Measurements from ENCODE around the gene MRM3.
"Not testable (repeated sequence)": the region's sequence is repeated elsewhere in the genome, so short reads cannot be mapped to it uniquely, and the experiment has no call there.

The MRM3 gene

GRCh38 chr17:796609-797008 lies 14.5 kb downstream of the MRM3 start:
- no peak for DNase-seq (ENCODE audit: low read depth)

GRCh38 chr17:797236-797840 lies 15.2 kb downstream of the MRM3 start:
- no peak for DNase-seq (ENCODE audit: low read depth)

DNA sequence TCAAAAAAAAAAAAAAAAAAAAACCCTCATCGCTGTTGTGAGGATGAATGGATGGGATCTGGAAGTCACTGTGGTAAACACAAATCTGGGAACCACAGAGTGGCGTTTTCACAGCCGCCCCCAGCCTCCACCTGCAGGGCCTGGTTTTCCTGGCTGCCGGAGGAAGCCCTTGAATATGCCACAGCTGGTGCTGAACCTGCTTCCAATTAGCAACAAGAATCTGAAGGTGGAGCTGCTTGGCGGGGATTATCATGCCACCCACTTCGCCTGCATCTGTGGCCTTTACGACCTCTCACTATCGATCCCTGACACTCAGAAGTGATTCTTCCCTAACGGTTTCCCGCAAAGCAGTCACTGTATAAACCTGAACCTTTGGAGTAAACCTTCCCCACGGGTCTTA lies 16.1 kb downstream of the MRM3 start:
- DNase-seq (ENCODE audit: low read depth): no peak

GRCh38 chr17:799261-799660 lies 17.1 kb downstream of the MRM3 start:
- DNase-seq (ENCODE audit: low read depth): no peak

DNA sequence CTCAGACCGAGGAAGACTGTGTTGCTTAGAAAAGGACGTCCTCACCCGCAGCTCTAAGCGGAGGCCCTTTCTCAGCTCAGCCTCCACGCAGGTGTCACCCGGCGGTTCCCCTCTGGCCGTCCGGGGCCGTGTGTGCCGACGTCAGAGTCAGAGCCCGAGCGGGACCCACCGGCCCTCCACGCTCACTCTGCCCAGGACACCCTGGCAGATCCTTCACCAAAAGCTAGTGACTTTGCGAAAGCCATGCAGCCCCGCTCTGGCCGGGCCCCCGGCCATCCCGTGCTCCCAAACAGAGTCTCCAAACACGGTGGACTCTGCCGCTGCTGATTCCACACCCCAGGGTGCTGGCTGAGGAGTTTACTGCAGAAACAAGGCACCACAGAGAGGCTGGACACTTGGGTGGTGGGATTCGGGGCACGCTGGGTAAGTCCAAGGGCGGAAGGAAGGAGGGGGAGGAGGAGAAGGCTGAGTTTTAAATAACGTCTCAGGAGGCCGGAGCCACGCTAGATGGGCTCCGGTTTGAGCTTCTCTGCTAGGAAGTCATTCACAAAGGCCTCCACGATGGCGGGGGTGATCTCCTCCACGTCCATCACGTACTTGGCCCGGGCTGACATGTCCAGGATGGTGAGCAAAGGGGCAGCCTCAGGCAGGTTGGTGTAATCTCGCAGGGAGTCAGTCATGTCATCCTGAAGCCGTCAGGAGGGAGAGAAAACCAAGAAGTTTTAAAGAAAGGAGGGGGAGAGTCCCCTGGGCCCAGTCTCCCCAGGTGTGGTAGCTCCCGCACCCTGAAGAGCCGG lies 18.5 kb downstream of the MRM3 start:
- DNase-seq (ENCODE audit: low read depth): no peak

DNA sequence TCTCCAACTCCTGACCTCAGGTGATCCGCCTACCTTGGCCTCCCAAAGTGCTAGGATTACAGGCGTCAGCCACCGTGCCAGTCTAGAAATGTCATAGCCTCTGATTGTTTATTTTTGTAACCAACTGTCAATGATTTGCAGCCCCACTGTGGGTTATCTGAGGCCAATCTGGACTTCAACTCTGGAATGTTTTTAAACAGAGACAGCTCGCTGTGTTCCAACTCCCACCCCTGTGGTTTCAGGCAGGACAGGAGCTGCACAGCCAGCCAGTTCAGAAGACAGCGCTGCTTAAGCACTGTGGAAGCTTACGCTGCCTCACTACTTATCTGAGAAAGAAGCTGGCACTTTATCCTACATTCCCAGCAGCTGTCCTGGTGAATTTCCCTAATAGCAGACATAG lies 19.5 kb downstream of the MRM3 start:
- no peak for DNase-seq (ENCODE audit: low read depth)

DNA sequence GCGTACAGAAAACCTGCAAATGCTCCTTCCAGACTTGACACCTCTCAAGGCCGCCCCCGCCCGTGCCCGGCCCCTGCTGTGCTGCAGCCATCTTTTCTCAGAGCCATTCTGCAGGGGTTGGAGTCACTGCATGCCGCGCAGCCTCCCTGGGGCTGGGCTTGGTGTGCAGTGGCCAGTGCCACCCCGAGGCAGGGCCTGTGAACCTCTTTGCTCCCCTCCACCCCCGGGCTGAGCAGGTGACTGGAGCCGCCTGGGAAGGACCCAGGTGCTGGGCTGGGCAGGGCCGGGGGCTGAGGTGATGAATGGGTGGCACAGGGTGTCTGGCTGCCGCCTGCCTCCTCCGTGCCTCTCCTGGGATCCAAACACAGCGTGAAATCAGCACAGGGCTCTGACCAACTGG lies 20.3 kb downstream of the MRM3 start:
- no peak for DNase-seq (ENCODE audit: low read depth)

DNA sequence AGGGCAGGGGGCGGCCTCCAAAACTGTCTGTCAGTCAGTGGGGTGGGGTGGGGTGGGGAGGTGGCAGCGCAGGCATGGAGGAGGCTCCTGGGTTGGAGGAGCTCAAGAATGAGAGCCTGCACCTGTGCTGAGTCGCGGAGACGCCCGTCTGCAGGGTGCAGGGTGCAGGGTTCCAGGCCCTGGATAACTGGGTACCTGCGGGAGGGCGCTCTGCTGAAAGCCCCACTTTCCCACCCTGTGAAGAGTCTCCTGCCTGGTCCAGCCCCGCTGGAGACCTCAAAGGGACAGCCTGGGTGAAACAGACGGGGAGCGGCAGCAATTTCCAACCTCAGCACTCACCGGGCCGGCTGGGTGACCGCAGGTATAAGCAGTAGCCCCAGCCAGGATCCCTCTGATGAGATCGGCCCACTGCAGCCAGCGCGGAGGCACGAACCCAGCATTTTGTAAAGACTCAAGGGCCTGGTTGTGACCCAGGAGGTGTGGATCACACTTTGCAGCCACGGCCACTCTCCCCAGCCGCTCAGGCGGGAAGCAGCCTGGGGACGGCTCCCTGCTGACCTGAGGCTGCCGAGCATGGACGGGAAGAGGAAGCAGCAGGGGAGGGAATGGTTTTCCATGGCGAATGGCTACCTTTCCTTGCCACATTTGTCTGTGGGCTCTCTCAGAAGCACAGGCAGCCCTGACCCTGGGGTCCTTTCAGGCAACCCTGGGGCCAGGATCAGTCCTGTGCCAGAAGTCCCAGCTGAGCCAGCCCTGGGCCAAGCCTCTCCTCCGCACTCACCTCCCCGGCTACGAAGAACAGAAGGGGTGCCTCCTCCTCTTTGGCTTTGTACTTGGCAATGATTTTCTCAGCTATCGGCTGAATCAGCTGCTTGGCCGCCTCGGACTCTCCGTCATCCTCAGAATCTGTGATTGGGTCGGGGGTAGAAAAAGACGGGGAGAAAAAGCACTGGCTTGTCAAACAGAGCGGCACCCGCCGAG lies 21.0 kb downstream of the MRM3 start:
- no peak for DNase-seq (ENCODE audit: low read depth)

- DNase-seq (ENCODE audit: low read depth): no peak
Observed at GRCh38 chr17:804541-805435, 22.6 kb downstream of the MRM3 start.

- DNase-seq (ENCODE audit: low read depth): not testable (repeated sequence)
Observed at GRCh38 chr17:805886-806285, 23.7 kb downstream of the MRM3 start.

GRCh38 chr17:806346-806745 lies 24.2 kb downstream of the MRM3 start:
- no peak for DNase-seq (ENCODE audit: low read depth)

DNA sequence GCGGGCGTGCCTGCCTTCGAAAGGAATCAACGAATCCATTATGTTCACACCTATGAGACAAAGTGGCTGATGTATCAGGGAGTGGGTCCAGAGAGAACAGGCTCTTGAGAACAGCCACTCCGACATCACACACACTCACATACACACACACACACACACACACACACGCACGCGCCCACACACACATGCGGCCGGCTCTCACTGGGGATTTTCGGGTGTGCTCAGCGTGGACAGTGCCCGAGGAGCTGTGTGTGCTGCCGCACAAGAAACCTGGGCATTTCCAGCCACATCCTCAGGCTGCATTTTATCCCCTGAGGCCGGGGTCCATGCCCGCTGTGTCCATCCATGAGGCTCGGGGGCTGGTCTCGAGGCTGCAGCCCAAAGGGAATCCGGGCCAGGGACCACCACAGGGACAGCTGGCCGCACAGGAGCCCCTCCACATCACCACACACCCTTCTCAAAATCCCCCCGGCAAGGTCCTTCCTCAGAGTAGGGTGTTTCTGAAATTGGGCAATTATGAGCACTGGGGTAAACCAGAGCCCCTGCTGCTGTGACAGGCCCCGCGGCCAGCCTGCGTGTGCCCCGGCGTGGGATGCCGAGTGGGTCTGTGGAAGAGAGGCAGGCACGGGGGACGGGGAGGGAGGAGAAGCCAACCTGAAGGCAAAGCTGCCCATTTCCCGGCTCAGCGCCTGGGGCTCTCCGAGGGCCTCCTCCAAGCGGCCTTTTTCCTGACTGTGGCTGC lies 24.8 kb downstream of the MRM3 start:
- DNase-seq (ENCODE audit: low read depth): no peak

- DNase-seq (ENCODE audit: low read depth): no peak
Observed at GRCh38 chr17:807523-808294, 25.6 kb downstream of the MRM3 start.

DNA sequence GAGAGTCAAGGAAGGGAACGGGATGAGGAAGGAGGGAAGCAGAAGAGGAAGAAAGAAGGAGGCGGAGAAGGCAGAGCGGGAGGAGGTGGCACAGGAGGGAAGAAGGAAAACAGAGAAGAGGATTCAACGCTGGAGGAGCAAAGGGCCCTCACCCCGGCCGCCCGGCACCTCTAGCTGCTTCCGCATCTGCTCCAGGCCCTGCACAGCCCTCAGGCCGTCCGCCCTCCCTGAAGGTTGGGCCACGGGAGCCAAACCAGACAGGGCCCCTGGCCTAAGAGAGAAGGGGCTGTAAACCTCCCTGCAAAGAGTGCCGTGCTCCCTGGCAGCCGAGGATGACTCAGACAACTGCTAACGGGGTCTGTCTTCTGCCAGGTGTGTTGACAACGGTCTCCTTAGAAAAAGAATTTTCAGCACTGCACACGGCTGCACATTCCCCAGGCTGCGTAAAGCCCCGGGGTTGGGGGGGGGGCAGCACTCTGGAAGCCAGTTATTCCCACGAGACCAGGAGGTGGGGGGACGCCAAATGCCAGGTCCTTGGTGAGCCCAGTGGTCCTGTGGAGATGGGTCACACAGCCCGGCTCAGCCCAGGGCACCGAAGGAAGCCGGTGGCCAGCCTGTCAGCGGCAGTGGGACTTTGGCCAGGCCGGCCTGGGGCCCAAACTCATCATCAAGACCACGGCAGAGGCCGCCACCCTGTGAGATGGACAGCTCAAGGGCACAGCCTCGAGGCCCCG lies 29.1 kb downstream of the MRM3 start:
- no peak for DNase-seq (ENCODE audit: low read depth)

GRCh38 chr17:812638-813204 lies 30.6 kb downstream of the MRM3 start:
- DNase-seq (ENCODE audit: low read depth): no peak

GRCh38 chr17:814371-814770 lies 32.2 kb downstream of the MRM3 start:
- DNase-seq (ENCODE audit: low read depth): no peak

DNA sequence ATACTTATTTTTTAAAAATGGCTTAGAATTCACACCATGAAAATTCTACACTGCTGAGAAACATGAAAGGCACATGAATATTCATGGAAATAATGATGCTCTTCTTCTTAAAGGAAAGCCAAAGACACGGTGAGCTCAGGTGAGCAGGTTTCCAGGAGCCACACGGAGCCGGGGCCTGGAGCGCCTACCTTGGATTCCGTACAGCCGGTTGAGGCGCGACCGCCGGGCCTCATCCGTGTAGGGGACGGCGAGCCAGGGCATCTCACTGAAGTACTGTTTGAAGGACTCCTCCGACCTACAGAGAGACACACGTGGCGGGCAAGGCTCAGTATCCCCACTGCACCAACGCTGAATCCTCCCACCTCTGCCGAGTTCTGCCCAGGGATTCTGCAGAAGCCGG lies 37.1 kb downstream of the MRM3 start:
- DNase-seq (ENCODE audit: low read depth): no peak

DNA sequence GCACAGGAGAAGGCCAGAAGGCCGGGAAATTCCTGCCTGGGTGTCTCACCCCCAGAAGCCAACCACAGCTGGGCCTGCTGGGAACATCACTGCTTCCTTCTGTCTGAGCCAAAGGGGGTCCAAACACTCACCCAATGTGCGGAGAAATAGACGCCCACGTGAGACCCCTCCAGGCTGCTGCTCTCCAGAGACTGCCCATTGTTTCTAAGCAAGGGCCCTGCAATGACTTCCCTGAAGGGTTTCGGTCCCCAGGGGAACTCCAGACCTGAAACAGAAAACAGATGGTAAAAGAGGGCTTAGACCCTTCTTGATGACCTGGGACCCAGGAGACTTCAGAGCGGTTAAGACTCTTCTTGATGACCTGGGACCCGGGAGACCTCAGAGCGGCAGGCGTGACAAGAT lies 41.3 kb downstream of the MRM3 start:
- DNase-seq (ENCODE audit: low read depth): no peak

DNA sequence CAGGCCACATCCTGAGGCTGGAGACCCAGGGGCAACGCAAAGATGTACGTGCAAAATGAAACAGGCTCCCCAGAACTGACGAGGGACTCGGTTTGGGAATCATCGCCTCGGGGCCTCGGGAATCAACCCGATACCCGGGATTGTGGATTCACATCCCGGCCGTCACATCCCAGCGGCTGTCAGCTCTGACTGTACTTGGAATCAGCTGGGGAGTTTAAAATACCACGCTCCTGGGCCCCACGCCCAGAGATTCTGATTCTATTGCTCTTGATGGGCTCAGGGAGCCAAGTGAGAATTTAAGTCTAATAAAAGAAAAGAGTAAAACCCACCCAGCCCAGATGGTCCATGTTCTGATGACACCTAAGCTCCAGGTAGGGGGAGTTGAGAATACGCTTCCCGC lies 42.2 kb downstream of the MRM3 start:
- DNase-seq (ENCODE audit: low read depth): no peak

All from activated T-cell treated with anti-CD3 and anti-CD28 coated beads for 48 hours (primary cell).